Skin of body (tissue), 2 donors: ENCODE data around the gene UNK. TPM values are rescaled to one million over a fixed set of nuclear protein-coding genes. Genes with fewer than 3 reads are reported as not detected.
"Not testable (repeated sequence)": the region's sequence is repeated elsewhere in the genome, so short reads cannot be mapped to it uniquely, and the experiment has no call there.

Experiments
- DNase-seq: peaks from one replicate; lab custom pipeline; 2025; lab: John Stamatoyannopoulos, UW
- total RNA-seq: library from RNA; depleted of rRNA; stranded (reverse); fragments of >200 nt; gene quantifications from one replicate; pipeline ENCODE4 v1.2.3, GENCODE V29; 2014

UNK gene
- total RNA-seq, 1 donor from 2014 or later: 39.2 TPM

DNA sequence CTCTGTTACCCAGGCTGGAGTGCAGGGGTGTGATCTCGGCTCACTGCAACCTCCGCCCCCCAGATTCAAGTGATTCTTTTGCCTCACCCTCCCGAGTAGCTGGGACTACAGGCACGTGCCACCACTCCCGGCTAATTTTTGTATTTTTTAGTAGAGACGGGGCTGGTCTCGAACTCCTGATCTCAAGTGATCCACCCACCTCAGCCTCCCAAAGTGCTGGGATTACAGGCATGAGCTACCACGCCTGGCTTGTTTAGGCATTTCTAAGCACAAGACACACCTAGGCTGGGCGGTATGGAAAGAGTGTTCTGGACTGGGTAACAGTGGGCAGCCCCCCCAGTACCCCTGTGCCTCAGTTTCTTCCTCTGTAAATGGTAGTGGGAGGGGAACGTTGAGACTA is 85.6 kb downstream of the UNK start:
- not testable (repeated sequence) for DNase-seq

DNA sequence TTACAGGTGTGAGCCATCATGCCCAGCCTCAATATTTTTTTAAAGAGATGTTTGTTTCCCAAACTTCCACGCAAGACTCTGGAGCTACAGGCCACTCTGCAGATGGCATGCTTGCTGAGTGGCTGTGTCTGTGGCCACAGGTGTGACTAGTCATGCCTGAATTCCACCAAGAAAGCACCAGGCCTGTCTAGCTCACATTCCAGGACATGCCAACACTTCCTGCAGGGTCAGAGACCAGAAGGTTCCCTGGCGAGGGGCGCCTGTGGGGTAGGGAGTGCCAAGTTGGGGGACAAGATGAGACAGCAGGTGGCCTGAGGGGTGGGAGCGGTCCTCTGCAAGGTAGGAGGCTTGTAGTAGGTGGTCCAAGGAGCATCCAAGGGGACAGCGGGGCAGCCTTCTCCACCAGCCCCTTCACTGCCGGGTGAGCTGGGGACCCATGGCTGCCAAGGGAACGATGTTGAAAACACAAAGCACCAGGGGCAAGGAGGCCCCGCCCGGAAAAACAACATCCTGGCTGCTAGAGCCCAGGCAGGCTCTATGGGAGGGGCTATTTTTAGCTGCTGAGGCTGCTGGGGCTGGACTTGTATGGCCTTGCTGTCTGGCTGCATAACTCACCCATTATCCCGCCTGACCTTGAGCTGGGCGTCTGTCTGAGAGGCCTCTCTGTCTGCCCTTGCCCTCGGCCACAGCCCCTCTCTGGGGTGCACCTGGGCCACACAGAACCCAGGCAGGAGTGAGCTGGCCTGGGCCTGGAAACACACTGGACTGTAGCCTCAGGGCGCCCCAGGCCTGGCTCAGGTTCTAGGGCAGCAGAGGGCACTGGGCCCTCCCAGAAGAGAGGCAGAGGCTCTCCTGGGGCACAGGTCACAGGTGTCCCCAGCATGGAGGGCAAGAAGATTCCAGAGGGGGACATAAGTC is 88.1 kb downstream of the UNK start:
- peak; percentile 61 for DNase-seq

DNA sequence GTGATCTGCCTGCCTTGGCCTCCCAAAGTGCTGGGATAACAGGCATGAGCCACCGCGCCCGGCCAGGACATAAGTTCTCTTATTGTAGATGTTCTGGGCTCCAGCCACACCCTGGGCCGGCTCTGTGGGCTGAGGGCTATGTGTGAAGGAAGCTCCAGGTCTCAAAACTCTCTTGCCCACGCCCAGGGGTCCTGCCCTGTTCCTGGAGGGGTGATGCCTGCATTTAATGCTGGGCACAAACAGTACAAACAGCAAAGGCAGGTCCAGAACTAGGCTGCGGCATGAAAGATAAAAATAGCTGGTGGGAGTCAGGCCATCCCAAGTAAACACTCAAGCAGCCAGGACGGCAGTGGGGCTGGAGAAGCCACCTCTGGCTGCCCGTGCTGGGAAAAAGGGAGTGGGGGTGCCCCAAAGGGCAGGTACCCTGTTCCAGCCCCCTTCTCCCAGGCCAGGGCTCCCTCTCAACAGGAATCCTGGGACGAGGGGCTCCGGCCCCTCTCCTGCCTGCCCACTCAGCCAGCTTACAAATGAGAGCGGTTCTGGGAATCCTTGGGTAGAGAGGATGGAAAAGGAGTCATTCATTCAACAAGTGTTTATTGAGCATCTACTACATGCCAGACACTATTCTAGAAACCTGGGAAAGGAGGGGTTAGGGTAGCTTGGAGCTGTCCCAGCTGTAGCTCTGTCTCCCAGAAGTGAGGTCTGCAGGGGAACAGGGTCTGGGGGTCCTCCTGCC is 89.1 kb downstream of the UNK start:
- no peak for DNase-seq

DNA sequence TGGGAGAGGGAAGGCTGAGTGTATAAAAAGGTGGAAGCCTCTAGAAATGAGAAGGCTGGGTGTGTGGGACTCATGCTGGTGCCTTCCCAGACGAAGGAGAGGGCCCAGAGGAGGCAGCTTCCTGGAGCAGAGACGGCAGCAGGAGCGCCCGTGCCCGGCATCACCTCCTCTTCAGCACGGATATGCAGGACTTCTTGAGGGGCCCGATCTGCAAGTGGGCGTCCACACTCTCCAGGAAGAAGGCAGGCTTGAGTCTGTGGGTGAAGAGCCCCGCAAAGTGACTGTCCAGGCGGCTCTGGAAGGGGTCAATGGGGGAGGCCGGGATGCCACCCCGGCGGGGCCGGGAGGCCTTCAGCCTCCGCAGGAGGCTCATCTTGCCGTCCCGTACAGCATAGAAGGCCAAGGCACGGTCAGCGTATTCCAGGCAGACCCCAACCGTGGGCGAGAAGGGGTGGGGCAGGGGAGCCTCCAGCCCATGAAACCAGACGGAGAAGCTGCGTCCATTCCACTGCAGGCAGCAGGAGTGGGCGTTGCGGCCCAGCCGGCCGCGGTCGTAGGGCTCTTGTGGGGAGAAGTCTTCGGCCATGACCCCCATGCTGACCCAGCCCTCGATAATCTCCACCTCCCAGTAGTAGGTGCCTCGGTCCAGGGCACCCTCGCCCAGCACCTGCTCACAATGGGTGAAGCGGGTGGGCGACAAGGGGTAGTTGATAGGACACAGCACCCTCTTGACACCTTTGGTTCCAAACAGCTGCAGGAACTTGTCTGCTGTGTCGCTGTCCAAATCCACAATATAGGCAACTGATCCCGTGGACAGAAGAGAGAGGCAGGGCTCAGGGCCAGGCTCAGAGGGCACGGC is 89.9 kb downstream of the UNK start:
- no peak for DNase-seq

Other genes with a start within 250 kb of the UNK start
- 117 TPM for gene MYO15B, start 197.0 kb upstream of the UNK start, total RNA-seq
- gene SMIM5, start 151.4 kb upstream of the UNK start, total RNA-seq: 7.2 TPM
- gene RECQL5, start 117.7 kb upstream of the UNK start, total RNA-seq: 22.3 TPM
- gene SAP30BP, start 117.5 kb upstream of the UNK start, total RNA-seq: 41.4 TPM
- 31.4 TPM for gene ITGB4, start 63.3 kb upstream of the UNK start, total RNA-seq
- 19.1 TPM for gene GALK1, start 19.6 kb upstream of the UNK start, total RNA-seq
- 8.5 TPM for gene UNC13D, start 59.6 kb downstream of the UNK start, total RNA-seq
- gene WBP2, start 70.5 kb downstream of the UNK start, total RNA-seq: 33.9 TPM
- 21.5 TPM for gene TRIM47, start 93.8 kb downstream of the UNK start, total RNA-seq
- gene TRIM65, start 112.1 kb downstream of the UNK start, total RNA-seq: 9.2 TPM
- 20.8 TPM for gene MRPL38, start 120.1 kb downstream of the UNK start, total RNA-seq
- 11.5 TPM for gene FBF1, start 156.2 kb downstream of the UNK start, total RNA-seq
- gene ACOX1, start 194.4 kb downstream of the UNK start, total RNA-seq: 57.9 TPM
- gene TEN1, start 194.4 kb downstream of the UNK start, total RNA-seq: 16.0 TPM
- 7.6 TPM for gene CDK3, start 216.0 kb downstream of the UNK start, total RNA-seq
- gene EVPL, start 242.5 kb downstream of the UNK start, total RNA-seq: 43.7 TPM